NCI-H2227 (cell line): ENCODE data around the gene FOXD1.
A peak's percentile ranks its signal among the peaks of the same experiment; 100 is the strongest.
"Not testable (repeated sequence)": the region's sequence is repeated elsewhere in the genome, so short reads cannot be mapped to it uniquely, and the experiment has no call there.

Experiments used
- DNase-seq: peaks from one replicate; lab custom pipeline; 2025; ENCODE audit not compliant: unreplicated experiment; lab: John Stamatoyannopoulos, UW

Gene FOXD1

GRCh38 chr5:73464016-73464745 lies 15.6 kb upstream of the FOXD1 start:
- no peak for DNase-seq

GRCh38 chr5:73460133-73460532 lies 11.6 kb upstream of the FOXD1 start:
- no peak for DNase-seq

- DNase-seq, result no peak
Measured at GRCh38 chr5:73459366-73459765, 10.8 kb upstream of the FOXD1 start.

GRCh38 chr5:73456462-73456861 lies 7.9 kb upstream of the FOXD1 start:
- not testable (repeated sequence) for DNase-seq

- DNase-seq, result peak; percentile 64
Measured at GRCh38 chr5:73454379-73455036, 5.9 kb upstream of the FOXD1 start.

- DNase-seq, result no peak
Measured at GRCh38 chr5:73452215-73452614, 3.6 kb upstream of the FOXD1 start.

- peak; percentile 57 for DNase-seq
Measured at GRCh38 chr5:73451224-73452130, 2.9 kb upstream of the FOXD1 start.

- DNase-seq, result no peak
Measured at GRCh38 chr5:73450672-73451223, 2.2 kb upstream of the FOXD1 start.

GRCh38 chr5:73450137-73450536 lies 1.6 kb upstream of the FOXD1 start:
- DNase-seq, result no peak

GRCh38 chr5:73447530-73448462 lies 781 bp downstream of the FOXD1 start:
- peak; percentile 51 for DNase-seq

- DNase-seq, result peak; percentile 36
Measured at GRCh38 chr5:73446631-73447529, 1.7 kb downstream of the FOXD1 start.

- DNase-seq, result no peak
Measured at GRCh38 chr5:73445665-73446630, 2.6 kb downstream of the FOXD1 start.

GRCh38 chr5:73444499-73445438 lies 3.8 kb downstream of the FOXD1 start:
- no peak for DNase-seq

- DNase-seq, result no peak
Measured at GRCh38 chr5:73443829-73444498, 4.6 kb downstream of the FOXD1 start.

- DNase-seq, result no peak
Measured at GRCh38 chr5:73442996-73443627, 5.5 kb downstream of the FOXD1 start.

GRCh38 chr5:73442231-73442811 lies 6.3 kb downstream of the FOXD1 start:
- no peak for DNase-seq
